GM21576 (cell line): ENCODE measurements around the gene TMEM151B.

Source experiments
- ATAC-seq: cut with Tn5 transposase; IDR thresholded peaks from one replicate; pipeline ENCODE4 v1.9.1; 2021; ENCODE audit warnings: mild to moderate bottlenecking, moderate library complexity; ENCODE audit not compliant: unreplicated experiment

Gene TMEM151B

DNA sequence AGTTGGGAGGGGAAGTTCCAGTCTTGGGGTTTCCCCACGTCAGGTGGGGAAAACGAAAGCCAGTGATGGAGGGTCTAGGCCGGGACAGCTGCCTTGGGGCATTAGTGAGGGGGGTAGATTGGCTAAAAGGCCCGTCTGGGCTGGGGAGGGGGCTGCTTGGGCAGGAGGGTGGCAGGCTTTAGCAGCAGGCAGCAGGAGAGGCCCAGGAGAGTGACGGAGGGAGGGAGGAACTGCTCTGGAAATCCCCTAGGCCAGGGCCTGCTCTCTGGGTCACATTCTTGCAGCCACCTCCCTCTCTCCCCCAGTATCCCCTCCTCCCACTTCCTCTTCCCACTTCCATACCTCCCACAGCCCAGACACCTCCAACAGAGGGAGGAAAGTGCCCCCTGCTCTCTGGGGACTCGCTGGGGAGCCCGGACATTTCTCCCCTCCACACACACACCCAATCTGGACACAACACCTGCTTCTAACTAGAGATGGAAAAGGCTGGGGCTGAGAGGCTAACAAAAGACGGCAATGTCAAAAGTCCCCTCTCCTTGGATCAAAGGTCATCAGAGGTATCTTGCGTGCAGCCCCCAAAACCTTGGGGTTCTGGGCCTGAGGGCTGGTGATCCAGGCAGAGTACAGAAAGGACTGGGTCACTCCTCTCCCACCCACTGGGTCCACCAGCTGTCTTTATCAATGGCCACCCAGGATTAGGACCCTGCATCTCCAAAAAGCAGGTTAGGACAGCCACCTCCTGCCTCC is 6.7 kb upstream of the TMEM151B start:
- ATAC-seq = no peak

- ATAC-seq = no peak
These were observed 5.9 kb upstream of the TMEM151B start for GRCh38 chr6:44264154-44265006.

GRCh38 chr6:44265007-44265721 is 5.1 kb upstream of the TMEM151B start, which contains the start of gene NFKBIE:
Gene NFKBIE, minus strand, starts transcription at chr6:44265551. Its CDS starts 205 bp downstream, at chr6:44265346.
- ATAC-seq = peak; percentile 33

GRCh38 chr6:44265722-44266233 is 4.5 kb upstream of the TMEM151B start:
- no peak for ATAC-seq

DNA sequence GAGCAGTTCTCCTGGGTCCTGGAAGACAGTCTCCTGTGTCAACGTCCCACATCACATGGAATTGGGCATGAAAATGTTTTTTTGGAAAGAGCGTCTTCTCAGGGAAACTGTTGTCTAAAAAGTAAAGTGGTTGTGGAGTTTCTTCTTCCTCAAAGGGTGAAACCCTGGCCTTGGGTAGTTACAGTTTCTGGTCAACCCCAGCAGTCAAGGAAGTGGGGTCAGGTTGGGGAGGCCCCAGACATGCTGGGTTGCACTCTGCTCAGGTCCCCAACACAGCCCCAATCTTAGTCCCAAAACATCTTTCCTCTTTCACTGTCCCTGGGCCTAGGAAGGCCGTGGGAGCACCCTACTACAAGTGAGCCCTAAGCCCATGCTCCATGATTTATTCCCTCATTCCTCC is 3.9 kb upstream of the TMEM151B start:
- ATAC-seq = peak; percentile 38

GRCh38 chr6:44267252-44267651 is 3.0 kb upstream of the TMEM151B start:
- no peak for ATAC-seq

DNA sequence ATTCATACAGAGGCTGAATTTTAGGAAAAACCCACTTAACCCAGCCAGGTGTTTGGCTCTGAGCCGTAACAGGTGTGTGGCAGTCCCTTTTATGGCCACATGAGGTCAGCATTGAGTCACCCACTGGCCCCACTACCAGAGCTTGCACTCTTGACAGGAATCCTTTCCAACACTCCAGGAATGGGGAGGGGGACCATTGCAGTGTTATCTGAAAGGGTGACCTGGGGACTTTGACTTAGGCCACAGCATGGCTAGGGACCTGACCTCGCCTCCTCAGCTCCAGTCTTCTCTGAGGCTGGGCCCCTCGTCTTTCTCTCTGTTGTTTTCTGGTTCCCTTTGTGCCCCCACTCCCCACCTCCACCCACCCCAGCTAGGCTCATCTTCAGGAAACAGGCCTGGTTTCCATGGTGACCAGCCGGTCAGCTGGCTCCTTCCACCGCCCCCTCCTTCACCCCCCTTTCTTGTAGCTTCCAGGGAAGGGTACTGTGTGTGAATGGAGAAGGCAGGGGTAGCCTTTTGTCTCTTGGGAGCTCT is 2.1 kb upstream of the TMEM151B start:
- no peak for ATAC-seq

GRCh38 chr6:44269178-44269920 is 901 bp upstream of the TMEM151B start:
- no peak for ATAC-seq

- ATAC-seq = no peak
These were observed 516 bp downstream of the TMEM151B start for GRCh38 chr6:44270526-44271405.

GRCh38 chr6:44271406-44271723 is 1.1 kb downstream of the TMEM151B start:
- ATAC-seq = no peak

GRCh38 chr6:44271914-44272313 is 1.7 kb downstream of the TMEM151B start:
- no peak for ATAC-seq

DNA sequence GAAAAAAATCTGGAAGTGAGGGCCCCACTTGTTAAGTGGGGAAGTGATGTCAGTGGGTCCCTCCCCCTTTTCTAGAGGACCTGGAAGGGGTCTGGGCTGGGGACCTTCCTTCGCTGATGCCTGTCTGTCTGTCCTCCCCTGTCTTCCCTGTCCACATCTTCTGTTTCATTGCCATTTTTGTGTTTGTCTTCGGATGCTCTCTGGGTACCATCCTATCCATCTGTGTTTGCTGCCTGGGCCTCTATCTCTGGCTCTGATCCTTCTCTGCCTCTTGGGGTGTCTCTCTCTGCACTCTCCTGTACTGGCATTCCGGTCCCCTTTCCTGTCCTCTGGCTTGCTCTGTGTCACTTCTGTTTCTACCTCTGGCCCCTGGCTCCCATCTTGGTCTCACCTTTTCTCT is 2.3 kb downstream of the TMEM151B start:
- ATAC-seq = no peak

DNA sequence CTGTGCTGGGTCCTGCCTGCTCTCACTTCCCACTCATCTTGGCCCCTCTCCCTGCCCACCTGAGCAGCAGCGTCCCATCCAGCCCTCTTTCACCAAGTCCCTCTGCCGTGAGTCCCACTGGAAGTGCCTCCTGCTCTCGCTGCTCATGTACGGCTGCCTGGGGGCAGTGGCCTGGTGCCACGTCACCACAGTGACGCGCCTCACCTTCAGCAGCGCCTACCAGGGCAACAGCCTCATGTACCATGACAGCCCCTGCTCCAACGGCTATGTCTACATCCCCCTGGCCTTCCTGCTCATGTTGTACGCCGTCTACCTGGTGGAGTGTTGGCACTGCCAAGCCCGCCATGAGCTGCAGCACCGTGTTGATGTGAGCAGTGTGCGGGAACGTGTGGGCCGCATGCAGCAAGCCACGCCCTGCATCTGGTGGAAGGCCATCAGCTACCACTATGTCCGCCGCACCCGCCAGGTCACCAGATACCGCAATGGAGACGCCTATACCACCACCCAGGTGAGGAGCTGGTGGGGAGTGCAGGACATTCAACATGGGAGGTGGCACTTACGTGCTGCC is 2.8 kb downstream of the TMEM151B start:
- ATAC-seq = no peak

GRCh38 chr6:44273617-44274016 is 3.4 kb downstream of the TMEM151B start:
- no peak for ATAC-seq

DNA sequence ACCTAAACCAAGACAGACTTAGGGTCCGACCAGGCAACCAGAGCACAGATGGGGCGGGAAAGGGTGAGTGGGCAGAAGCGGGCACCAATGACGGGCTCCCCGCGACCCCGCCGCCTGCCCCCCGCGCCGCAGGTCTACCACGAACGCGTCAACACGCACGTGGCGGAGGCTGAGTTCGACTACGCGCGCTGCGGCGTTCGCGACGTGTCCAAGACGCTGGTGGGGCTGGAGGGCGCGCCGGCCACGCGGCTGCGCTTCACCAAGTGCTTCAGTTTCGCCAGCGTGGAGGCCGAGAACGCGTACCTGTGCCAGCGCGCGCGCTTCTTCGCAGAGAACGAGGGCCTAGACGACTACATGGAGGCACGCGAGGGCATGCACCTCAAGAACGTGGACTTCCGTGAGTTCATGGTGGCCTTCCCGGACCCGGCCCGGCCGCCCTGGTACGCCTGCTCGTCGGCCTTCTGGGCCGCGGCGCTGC is 5.1 kb downstream of the TMEM151B start:
- ATAC-seq = no peak

DNA sequence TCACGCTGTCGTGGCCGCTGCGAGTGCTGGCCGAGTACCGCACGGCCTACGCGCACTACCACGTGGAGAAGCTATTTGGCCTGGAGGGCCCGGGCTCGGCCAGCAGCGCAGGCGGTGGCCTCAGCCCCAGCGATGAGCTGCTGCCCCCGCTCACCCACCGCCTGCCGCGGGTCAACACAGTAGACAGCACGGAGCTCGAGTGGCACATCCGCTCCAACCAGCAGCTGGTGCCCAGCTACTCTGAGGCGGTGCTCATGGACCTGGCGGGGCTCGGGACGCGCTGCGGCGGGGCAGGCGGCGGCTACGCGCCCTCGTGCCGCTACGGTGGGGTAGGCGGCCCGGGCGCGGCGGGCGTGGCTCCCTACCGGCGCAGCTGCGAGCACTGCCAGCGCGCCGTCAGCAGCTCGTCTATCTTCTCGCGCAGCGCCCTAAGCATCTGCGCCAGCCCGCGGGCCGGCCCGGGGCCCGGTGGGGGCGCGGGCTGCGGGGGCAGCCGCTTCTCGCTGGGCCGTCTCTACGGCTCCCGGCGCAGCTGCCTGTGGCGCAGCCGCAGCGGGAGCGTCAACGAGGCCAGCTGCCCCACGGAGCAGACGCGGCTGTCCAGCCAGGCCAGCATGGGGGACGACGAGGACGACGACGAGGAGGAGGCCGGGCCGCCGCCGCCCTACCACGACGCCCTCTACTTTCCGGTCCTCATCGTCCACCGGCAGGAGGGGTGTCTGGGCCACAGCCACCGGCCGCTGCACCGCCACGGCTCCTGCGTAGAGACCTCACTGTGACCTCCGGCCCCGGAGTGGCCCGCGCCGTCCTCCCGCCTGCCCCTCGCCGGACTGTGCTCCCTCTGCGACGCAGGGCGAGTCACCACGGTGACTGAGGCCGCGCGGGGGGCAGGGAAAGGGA is 5.7 kb downstream of the TMEM151B start:
- ATAC-seq = no peak

DNA sequence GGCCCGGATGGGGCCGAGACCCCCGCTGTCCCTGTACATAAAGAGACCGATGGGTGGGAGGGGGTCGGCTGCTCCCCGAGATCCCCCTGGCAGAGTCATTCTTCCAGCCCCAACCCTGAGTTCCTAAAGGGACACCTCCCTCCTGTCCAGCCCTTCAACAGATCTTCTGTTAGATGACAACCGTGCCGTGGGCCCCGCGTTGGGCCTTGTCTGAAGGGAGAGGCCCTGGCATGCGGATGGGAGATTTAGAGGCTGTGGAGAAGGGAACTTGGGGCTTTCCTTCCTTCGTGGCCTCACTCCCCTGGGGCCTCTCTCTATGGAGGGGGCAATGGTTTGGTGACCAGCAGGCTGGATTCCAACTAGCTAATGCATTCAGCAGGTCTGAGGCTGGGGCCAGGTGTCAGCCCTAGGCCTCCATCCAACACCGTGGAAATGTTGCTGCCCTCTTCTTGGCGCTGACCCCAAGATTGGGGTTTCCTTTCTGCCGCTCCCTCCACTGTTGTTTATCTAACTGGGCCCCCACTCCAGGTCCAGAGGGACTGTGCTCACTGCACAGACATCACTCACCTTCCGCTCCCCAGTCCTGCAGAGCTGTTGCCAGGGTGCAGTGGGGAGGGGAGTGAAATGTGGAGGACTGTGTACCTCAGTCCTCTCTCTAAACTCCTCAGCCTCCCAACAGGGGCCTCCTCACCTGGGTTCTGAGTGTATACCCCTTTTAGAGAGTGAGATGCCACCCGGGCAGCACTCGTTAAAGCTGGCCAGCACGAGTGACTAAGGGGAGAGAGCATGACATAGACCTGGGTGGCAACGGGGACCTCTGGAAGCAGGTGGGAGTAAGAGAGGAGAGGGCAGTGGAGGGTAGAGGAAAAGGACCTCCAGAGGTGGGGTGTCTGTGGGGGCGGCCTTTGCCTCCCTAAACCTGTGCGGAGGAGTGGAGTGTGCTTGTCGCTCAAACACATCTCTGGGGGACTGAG is 6.7 kb downstream of the TMEM151B start:
- ATAC-seq = no peak
